HG02798 (cell line): ENCODE measurements around the gene NUDT16.

Experiments used
- ATAC-seq: cut with Tn5 transposase; IDR thresholded peaks from one replicate; pipeline ENCODE4 v1.9.1; 2021; ENCODE audit warnings: mild to moderate bottlenecking; ENCODE audit not compliant: unreplicated experiment, poor library complexity

NUDT16 gene

DNA sequence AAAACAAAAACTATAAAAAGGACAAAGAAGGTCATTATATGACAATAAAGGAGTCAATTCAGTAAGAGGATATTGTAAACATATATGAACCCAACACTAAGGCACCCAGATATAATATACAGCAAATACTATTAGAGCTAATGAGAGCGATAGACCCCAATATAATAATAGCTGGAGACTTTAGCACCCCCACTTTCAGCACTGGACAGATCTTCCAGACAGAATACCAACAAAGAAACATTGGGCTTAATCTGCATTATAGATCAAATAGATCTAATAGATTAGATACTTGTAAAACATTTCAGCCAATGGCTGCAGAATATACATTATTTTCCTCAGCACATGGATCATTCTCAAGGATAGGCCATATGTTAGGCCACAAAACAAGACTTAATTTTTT is 53.4 kb downstream of the NUDT16 start:
- no peak for ATAC-seq
